GM18502 (cell line): Measurements from ENCODE around the gene HOXB3.

Experiments
- ATAC-seq: cut with Tn5 transposase; IDR thresholded peaks from one replicate; pipeline ENCODE4 v1.9.1; 2021; ENCODE audit warnings: mild to moderate bottlenecking; ENCODE audit not compliant: unreplicated experiment, poor library complexity

HOXB3 gene

DNA sequence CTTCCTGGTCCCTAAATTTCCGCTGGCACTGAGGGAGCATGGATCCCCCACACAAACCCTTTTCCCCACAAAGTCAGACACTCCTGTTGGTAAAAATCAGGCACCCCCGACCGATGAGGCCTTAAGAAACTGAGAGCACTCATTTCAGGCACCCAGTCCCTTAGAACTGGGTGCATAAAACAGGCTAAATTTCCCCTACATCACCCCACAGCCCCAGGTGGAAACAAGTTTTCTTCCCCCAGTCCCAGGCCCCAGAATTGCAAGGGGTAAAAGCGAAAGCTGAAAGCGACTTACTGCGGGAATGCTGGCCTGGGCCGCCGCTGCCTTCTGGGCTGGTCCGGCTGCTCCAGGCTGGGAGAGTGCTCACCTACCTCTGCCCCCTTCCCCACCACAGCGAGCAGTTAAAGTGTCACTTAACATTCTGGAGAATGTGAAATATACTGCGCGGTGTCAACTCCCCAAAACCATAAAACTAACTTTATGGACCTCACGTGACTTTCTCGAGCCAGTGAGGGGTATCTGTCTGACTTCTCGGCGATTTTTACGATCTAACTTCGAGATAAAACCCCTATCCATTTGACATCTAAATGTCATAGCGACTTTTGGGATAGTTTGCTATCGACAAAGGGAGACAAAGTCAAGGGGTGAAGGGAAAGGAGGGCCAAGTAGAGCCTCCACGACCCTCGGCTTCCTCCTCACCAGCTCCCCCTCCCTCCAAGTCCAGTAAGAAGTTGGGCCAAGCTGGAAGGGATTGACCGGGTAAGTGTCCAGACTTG lies at the start of gene HOXB3:
HOXB3 (minus strand) TSS at position 411 of the 776 bp plus-strand sequence. CDS start 37,767 bp downstream, outside the sequence.
- no peak for ATAC-seq

DNA sequence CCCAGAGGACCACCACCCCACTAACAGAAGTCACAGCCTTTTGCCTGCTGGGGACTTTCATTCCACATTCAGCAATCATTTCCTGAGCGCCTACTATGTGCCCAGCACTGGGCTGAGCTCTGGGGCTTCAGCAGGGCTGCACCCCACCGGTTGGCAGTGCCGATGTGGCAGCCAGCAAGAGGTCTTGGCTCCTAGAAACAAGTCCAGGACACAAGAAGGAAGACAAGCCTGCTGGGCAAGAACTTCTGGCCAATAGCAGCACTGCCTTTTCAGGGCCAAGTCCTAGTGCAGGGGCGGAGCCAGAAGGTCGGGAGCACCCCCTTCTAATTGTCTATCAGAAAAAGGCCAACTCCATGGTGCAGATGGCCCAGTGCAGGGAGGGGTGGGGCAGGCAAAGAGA lies 49.1 kb upstream of the HOXB3 start:
- no peak for ATAC-seq

DNA sequence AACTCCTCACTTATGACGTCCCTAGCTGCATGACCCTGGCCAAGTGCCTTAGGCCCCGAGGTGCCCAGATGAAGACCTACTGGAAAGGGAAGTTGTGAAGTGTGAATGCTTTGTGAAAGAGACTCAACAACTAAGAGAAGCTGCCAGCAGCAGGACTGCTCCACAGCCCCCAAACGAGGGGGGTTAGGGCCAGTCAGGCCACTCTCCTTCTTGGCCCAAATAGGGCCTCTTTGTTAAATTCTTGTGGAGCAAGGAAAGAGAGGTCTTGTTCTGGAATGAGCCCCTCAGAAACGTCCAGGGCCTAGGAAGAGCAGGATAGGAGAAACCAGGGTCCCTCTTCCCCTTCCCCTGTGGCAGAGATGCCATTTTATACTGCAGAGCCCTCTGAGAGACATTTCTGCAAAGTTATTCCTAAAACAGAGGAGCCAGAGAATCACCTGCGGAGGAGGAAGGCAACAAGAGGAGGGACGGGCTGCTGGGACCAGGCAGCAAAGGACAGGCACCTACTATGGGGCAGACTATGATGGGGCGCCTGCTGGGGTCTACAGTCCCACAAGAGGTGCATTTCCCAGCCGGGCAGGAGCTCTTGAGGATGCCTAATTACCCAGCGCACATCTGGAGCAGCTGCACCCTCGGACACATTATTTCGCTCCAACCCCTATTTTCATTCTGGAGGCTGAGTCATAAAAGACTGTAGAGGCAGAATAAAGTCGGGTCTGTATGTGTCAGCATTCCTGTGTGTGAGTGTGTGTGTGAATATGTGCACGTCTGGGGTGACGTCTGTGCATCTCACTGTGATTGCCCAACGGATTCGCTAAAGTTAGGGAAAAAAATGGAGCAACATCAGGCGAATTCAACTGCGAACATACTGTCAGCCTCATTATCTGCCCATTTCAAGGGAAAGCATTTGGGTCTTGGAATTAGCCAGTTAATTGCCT lies 47.6 kb upstream of the HOXB3 start:
- ATAC-seq, result no peak

DNA sequence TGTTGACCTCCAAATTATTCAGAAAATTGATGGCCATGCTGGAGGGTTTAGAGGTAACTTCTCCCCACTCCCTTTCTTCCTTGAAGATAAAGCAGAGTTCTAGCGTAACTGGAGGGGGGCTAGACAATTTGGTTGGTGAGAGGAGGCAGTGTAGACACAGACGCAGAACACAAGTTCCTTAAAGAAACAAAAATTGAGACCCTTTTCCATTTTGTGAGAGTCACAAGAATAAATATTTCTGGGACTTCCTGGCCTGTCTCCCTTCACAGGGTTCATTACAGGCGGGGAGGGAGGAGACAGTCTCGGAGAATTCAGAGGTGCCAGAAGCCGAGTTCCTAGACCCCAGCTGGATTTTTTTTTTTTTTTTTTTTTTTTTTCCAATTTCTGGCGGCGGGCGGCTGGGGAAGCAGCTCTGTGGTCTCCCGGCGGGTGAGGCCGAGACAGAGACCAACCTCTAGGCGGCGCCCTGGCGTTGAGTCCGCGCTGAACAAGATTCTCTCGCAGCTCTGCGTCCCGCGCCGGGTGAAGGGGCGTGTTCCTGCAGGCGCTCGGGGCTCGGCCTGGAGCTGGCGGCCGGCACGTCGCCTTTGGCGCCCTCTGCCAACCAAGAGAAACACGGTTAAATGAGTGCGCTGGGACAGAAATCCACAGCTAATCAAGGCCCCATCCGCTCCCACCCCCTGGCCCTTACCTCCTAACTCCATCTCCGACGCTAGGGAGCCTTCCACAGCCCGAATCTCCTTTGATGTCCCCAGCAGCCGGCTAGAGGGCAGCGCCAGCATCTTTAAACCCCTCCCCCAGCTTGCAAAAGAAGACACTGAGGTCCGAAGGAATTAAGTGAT lies 46.4 kb upstream of the HOXB3 start:
- peak; percentile 57 for ATAC-seq

DNA sequence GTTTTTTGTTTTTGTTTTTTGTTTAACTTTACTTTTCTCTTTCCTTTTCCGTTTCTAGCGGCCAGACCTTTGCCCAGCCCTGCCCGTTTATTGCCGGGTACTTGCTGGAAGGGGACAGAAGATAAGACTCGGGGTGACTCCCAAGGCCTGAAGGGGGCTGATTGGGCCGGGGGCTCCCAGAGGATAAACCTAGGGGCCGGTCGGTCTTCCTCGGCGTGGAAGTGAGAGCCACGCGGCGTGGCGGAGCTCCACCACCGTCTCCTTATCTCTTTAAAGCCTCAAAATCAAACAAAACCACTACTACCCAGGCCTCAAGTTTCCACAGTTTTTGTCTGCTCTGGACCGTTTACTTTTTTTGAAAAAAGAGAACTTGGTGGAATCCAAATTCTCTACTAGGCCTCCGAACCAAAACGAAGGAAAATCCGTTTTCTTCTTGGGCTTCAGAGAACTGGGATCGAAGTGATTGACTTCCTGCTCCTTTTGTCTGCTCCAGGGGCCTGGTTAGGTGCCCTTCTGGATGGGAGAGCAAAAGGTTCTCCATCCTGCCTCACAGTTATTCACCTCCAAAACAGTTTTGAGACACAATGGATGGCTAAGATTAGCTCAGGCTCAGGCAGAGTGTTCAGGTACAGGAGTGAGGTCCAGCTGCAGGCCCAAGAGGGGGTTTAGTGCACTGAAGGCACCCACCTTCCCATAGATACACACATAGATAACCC lies 44.6 kb upstream of the HOXB3 start:
- ATAC-seq, result no peak

DNA sequence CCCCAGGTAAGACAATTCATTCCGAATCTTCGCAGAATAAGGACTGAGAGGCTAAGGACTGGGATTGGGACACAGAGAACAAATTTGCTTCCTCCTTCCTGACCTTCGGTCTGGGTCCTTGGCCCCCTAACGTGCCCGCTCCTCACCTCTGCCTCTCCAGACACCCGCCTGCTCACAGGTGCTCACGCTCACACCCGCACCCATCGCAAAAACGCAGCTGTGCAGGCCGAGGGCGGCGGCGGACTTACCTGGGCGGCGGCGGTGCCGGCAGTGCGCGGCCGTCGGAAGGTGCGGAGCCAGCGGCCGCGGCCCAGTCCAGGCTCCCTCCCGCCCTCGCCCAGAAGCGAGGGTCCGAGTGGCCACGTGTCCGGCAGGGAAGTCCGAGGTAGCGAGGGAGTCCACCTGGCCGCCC lies 43.2 kb upstream of the HOXB3 start:
- no peak for ATAC-seq

DNA sequence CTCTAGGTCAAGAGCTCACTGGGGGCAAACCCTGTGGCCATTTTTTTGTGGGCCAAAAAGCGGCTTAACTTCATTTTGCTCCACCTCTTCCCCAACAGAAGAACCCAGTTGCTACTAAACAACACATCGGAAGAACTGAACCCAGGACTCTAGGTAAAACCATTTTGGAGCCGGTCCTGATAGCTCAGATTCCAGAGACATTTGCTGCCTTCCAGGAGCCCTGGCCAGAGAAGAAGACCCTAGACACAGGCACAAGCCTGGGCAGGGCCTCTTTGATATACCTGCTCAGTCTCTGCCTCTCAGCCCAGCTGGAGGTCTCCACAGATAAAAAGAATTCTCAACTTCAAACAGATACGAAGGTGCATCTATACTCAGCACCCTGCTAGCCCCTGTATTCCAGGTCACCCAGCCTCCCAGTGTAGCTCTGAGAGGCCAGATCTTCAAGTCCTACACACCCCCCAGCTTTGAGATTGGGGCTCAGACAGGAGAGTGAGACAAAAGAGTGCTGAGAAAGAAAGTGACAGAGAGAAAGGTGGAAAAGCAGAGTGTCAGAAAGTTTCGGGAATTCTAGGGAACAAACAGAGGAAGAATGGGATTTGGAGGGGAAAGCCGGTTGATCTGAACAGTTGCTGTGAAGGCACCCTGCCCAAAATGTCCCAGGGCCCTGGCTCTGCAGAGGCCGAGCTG lies 42.7 kb upstream of the HOXB3 start:
- ATAC-seq, result no peak

DNA sequence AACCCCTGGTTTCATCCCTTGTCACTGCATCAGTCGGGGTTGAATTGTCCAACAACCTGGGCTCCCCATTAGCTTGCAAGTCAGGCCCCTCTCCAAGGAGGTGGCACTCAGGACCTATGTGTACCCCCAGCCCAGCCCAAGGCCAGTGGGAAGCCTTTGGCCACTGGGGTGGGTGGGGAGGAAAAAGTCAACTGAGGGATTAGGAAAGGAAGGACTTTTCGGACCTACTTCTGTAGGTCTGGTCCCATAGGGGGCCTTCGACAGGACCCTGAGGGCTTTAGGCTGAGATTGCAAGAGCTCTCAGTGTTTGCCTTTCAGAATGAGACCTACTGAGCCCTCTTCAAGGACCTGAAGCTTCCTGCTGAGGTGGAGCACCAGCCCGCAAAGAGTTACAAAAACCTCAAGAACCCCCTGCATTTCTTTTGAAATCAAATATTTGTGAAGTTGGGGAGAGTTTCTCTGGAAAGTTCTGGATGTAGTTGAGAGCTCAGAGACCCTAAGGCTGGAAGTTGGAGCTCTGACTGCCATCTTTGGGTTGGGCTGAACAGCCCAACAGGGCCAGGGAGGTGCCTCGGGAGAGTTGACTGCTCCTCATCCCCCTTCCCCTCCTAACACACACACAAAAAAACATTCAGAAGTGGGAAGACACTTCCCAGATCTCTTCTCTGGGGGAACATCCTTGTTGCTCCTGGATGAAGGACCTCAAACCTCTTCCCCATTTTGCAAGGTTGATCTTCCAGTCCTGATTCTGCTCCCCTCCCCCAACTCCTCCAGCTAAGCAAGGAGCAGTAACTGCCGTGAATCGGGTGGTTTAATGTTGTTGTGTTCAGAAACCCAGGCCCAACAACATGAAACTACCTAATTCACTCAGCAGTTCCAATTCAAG lies 41.9 kb upstream of the HOXB3 start:
- no peak for ATAC-seq

DNA sequence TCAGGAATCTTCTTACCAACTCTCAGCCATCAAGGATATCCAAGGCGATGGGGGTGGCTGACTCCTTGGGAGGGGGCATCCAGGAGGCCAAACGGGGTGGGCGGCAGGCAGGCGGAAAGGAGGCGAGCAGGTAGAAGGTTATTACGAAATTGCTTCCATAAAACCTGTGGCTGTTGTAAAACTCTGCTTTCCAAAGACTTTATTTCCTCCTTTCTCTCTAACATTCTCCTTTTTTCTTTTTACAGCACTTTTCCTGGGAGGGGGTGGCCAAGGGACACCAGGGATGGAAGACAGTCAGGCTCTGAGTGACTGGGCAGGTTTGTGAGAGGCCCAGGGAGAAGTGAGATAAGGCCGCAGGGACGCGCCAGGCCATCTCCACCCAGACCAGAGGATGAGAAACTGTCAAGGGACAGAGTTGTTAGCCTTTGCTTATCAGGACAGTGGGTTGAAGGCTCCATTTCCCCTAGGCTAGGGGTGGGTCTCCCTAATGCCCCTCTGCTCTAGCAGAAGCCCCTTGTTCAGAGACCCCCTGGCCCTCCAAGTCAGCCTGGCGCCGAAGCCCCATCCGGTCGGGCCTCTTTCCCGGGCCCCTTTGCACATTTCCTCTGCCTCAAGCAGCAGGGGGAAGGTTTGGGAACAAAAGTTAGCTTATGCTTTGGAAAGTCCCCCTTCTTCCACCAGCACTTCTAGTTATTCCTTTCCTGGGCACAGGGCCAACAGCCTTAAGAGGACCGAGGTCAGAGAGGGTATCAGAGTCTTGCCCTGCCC lies 41.1 kb upstream of the HOXB3 start:
- no peak for ATAC-seq

DNA sequence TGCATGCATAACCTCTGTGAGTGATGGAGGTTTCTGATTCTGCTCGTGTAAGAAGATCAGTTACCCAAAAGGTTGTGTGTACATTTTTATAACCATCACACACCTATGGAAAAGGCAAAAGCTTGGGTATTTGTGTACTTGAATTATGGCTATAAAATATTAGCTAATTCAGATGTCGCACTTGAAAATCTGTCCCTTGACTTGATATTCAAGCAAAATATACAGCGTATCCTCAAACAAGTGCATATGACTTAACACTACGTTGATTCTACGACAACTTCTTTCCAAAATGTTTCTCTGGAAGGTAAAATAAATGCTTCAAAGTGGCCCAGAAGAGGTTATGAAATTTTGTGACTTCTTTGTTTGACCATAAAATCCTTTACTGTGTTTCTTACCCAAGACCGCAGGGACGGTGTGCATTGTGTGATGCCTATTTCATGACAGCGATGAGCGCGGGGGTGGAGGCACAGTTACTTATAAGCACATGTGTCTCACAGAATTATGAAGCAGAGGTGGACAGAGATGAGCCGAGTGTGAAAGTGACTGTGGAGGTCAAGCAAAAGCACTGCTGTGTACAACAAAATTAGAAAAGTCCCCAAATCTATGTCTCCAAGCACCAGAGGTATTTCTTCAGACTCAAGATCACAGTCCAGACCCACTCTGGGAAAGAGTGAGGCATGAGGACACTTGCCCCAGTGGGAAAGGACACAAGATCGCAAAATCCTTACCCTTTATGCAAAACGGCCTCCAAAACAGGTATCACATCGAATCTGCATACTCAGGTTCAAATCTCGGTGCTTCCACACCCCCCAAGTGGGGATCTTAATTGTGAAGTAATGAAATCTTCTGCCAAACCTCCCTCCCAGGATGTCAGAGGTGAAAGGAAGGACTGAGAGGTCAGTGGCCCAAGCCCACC lies 40.2 kb upstream of the HOXB3 start:
- ATAC-seq, result no peak

DNA sequence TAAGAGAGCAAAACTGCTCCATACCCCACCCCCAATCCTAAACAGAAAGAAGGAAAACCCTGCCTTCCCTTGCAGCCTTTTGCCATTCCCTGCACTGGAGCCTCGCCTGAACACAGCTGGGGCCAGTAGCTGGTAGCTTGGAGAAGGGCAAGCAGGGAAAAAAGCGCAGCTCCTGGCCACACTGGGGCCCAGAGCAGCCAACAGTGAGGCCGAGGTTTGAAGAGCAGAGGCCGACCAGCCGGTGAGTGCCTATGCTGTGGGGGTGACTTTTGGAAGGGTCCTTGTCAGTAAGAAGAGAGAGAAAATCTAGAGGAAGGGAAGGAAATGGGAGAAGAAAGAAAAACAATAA lies 39.3 kb upstream of the HOXB3 start:
- no peak for ATAC-seq

DNA sequence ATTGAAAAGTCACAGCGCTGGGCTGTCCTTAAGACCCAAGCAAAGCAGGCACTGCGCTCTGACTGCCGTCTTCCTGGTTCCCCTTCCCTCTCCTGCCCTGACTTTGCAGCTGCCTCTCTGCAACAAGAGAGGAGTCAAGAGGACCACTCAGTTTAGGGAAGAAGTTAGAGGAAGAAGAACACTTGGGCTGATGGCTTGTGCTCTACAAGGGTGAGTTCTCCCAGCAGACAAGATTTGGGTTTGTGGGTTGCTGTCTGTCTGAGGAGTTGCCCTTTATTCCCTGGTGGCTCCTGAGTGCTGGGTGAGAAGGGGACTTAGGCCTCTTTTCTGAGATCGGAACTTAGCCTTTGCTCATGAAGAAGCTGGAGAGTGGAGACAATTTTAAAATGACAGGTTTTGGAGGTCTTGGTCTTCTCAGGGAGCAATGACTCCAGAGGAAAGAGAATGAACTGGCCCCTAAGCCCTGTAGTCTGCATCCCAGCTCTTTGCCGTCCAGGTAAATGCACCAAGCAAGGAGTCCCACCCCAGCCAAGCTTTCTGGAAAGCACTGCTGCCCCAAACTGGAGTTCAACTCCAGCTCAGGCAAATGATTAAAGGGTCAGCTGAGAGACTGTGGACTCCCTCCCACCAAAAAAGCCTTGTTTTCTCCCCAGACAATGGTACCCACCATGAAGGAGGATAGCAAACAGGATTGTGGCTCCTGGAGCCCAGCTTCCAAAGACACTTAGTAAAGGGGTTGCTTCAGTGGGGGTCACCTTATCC lies 38.8 kb upstream of the HOXB3 start:
- no peak for ATAC-seq

DNA sequence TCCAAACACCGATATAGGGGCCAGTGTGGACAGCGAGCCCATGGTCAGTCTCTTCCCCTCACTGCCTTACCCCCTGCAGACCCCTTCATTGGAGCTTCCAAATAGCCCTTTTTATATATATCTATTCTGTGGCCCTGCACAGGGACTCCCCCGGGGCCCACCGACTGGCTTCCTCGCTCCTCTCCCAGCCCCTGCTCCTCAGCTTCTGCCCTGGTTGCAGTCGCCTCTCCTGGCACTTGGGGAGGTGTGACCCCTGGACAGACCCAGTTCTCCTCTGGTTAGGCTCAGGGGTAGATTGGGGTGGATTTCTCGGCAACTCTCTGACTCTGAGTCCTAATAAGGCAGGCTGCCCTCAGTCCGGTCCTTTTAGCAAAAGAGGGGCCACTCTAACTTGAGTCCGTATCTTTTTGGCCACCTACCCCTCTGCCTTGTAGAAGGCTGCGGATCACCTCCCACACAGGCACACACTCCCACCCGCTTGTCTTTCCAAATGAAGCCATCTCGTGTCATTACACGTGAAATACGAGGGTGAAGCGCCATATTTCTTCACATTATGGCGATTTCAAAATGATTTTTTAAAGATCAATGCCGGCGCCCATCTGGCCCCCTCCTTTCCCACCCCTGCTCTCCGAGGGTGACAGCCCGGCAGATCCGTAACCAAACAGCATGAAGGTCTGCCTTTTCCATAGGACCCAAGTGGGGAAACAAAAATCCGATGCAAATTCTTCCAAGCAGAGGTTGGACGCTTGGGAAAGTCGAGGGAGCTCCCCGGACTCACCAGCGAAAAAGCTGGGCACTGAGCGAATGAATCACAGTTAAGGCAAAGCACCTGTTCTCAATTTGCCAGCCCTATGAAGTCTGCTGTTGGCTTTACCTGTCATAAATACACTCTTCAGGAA lies 37.8 kb upstream of the HOXB3 start:
- ATAC-seq, result no peak

DNA sequence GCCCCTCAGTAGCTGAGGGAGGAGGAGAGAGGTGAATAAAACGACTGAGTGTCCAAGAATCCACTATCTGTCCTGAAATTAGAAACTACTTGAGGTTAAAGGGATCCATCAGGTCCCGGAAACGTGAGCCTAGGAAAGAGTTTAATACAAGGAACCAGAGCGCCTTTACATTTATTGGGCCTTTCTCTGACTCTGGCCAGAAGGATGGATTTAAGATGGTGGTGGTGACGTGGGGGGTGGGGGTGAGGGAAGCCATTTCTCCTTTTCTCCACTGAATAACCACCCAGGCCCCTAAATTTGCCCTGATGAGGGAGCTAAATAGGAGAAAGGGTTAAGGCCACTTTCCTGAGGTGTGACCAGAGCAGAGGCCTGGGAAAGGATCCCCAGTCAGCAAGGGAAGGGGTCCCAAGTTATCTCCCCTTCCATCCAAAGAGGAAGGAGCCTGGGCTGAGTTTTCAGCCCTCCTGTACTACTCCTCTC lies 37.1 kb upstream of the HOXB3 start:
- ATAC-seq, result no peak
